ENCODE data around the gene CNGB1.

Gene CNGB1

GRCh38 chr16:57939872-57940224 is 31.1 kb downstream of the CNGB1 start:
- no CpG with 5 or more reads among the region's 10 CpGs for WGBS, 2 donors (ENCODE audit: extremely low coverage in 2 of 2, insufficient read length in 2 of 2, insufficient replicate concordance in 1 of 2)

GRCh38 chr16:57938936-57939871 is 31.7 kb downstream of the CNGB1 start:
- H3K36me3 ChIP-seq (replicated peaks in 1 of 2; ENCODE audit: control insufficient read depth in 2 of 2, insufficient read depth in 2 of 2, low read length in 2 of 2): no peaks in the 10 kb centered on the region
- no peak overlapping the region for H3K4me2 ChIP-seq (ENCODE audit: insufficient read depth, low read length, poor library complexity, severe bottlenecking)
- peak overlapping the region; percentile 1 for H3K14ac ChIP-seq (ENCODE audit: low read length)
- H3K18ac ChIP-seq (ENCODE audit: low read length): peak overlapping the region; percentile 57
- H2BK12ac ChIP-seq (ENCODE audit: low read length): no peak overlapping the region
- no peak overlapping the region for H3K27ac ChIP-seq (replicated peaks; ENCODE audit: low read length)
- WGBS, 2 donors (ENCODE audit: extremely low coverage in 2 of 2, insufficient read length in 2 of 2, insufficient replicate concordance in 1 of 2): no CpG with 5 or more reads among the region's 13 CpGs
- no peak overlapping the region for H3K4me3 ChIP-seq (ENCODE audit: low read length in 2 of 2)
- peaks cover 0 to 14% (median 0%) of the 10 kb centered on the region in 3 experiments for H3K27me3 ChIP-seq (ENCODE audit: control insufficient read depth in 3 of 3, insufficient read depth in 3 of 3, low read depth in 1 of 3, low read length in 3 of 3)
- H3K79me1 ChIP-seq (ENCODE audit: low read depth, low read length): no peaks in the 10 kb centered on the region
- no peak overlapping the region for H4K91ac ChIP-seq (ENCODE audit: low read depth, low read length, poor library complexity)
- H2AFZ ChIP-seq (ENCODE audit: low read length): no peak overlapping the region
- no peak overlapping the region for H3K9ac ChIP-seq (ENCODE audit: low read depth, low read length, poor library complexity)
- H3K23ac ChIP-seq (ENCODE audit: low read depth, low read length, poor library complexity): no peak overlapping the region
- no peak overlapping the region for H3K4ac ChIP-seq (ENCODE audit: low read length)
- no peaks in the 10 kb centered on the region for H3K4me1 ChIP-seq (ENCODE audit: control insufficient read depth in 2 of 2, insufficient read depth in 1 of 2, low read depth in 1 of 2, low read length in 2 of 2)
- no peak overlapping the region for H2BK120ac ChIP-seq (ENCODE audit: low read depth, low read length)
- H2BK5ac ChIP-seq (ENCODE audit: low read length): no peak overlapping the region
- peak overlapping the region; percentile 23 for H2AK5ac ChIP-seq (ENCODE audit: low read depth, low read length)
- H3K9me3 ChIP-seq (replicated peaks in 1 of 2; ENCODE audit: control insufficient read depth in 2 of 2, insufficient read depth in 1 of 2, low read depth in 1 of 2, low read length in 2 of 2): no peaks in the 10 kb centered on the region
- DNase-seq (ENCODE audit: low spot score): no peak
- H4K8ac ChIP-seq (ENCODE audit: low read depth, low read length): no peak overlapping the region
- peak overlapping the region; percentile 32 for H2BK15ac ChIP-seq (ENCODE audit: low read length)

More at GRCh38 chr16:57939872-57940224, 31.1 kb downstream of the CNGB1 start:
- no peak overlapping the region for H3K27ac ChIP-seq (replicated peaks; ENCODE audit: low read length)
- no peak overlapping the region for H2BK12ac ChIP-seq (ENCODE audit: low read length)
- no peak overlapping the region for H3K23ac ChIP-seq (ENCODE audit: low read depth, low read length, poor library complexity)
- peak overlapping the region; percentile 1 for H3K14ac ChIP-seq (ENCODE audit: low read length)
- H3K9me3 ChIP-seq (replicated peaks in 1 of 2; ENCODE audit: control insufficient read depth in 2 of 2, insufficient read depth in 1 of 2, low read depth in 1 of 2, low read length in 2 of 2): no peaks in the 10 kb centered on the region
- H4K91ac ChIP-seq (ENCODE audit: low read depth, low read length, poor library complexity): no peak overlapping the region
- peak overlapping the region; percentile 23 for H2AK5ac ChIP-seq (ENCODE audit: low read depth, low read length)
- no peaks in the 10 kb centered on the region for H3K4me1 ChIP-seq (ENCODE audit: control insufficient read depth in 2 of 2, insufficient read depth in 1 of 2, low read depth in 1 of 2, low read length in 2 of 2)
- no peak overlapping the region for H3K4me2 ChIP-seq (ENCODE audit: insufficient read depth, low read length, poor library complexity, severe bottlenecking)
- H3K4me3 ChIP-seq (ENCODE audit: low read length in 2 of 2): no peak overlapping the region
- H3K36me3 ChIP-seq (replicated peaks in 1 of 2; ENCODE audit: control insufficient read depth in 2 of 2, insufficient read depth in 2 of 2, low read length in 2 of 2): no peaks in the 10 kb centered on the region
- no peak overlapping the region for H2BK120ac ChIP-seq (ENCODE audit: low read depth, low read length)
- peaks cover 0 to 14% (median 0%) of the 10 kb centered on the region in 3 experiments for H3K27me3 ChIP-seq (ENCODE audit: control insufficient read depth in 3 of 3, insufficient read depth in 3 of 3, low read depth in 1 of 3, low read length in 3 of 3)
- no peak overlapping the region for H3K4ac ChIP-seq (ENCODE audit: low read length)
- no peak overlapping the region for H2BK5ac ChIP-seq (ENCODE audit: low read length)
- H3K9ac ChIP-seq (ENCODE audit: low read depth, low read length, poor library complexity): no peak overlapping the region
- peak overlapping the region; percentile 19 for H3K18ac ChIP-seq (ENCODE audit: low read length)
- H4K8ac ChIP-seq (ENCODE audit: low read depth, low read length): no peak overlapping the region
- no peak overlapping the region for H2AFZ ChIP-seq (ENCODE audit: low read length)
- peak overlapping the region; percentile 46 for H2BK15ac ChIP-seq (ENCODE audit: low read length)
- H3K79me1 ChIP-seq (ENCODE audit: low read depth, low read length): no peaks in the 10 kb centered on the region
- DNase-seq (ENCODE audit: low spot score): no peak

- Histone ChIP-seq H3K9me3 (replicated peaks in 1 of 2; ENCODE audit: control insufficient read depth in 2 of 2, insufficient read depth in 1 of 2, low read depth in 1 of 2, low read length in 2 of 2) (no peaks in the 10 kb centered on the region), H2BK5ac (ENCODE audit: low read length) (no peak overlapping the region), H3K27me3 (ENCODE audit: control insufficient read depth in 3 of 3, insufficient read depth in 3 of 3, low read depth in 1 of 3, low read length in 3 of 3) (peaks cover 0 to 14% (median 0%) of the 10 kb centered on the region in 3 experiments), H3K4ac (ENCODE audit: low read length) (no peak overlapping the region), H3K79me1 (ENCODE audit: low read depth, low read length) (no peaks in the 10 kb centered on the region), H3K36me3 (replicated peaks in 1 of 2; ENCODE audit: control insufficient read depth in 2 of 2, insufficient read depth in 2 of 2, low read length in 2 of 2) (no peaks in the 10 kb centered on the region), H3K14ac (ENCODE audit: low read length) (no peak overlapping the region), H3K18ac (ENCODE audit: low read length) (no peak overlapping the region), H3K23ac (ENCODE audit: low read depth, low read length, poor library complexity) (no peak overlapping the region), H3K4me3 (ENCODE audit: low read length in 2 of 2) (no peak overlapping the region), H4K8ac (ENCODE audit: low read depth, low read length) (no peak overlapping the region), H2BK15ac (ENCODE audit: low read length) (no peak overlapping the region), H4K91ac (ENCODE audit: low read depth, low read length, poor library complexity) (no peak overlapping the region), H3K4me1 (ENCODE audit: control insufficient read depth in 2 of 2, insufficient read depth in 1 of 2, low read depth in 1 of 2, low read length in 2 of 2) (no peaks in the 10 kb centered on the region), H2BK120ac (ENCODE audit: low read depth, low read length) (no peak overlapping the region), H2AFZ (ENCODE audit: low read length) (no peak overlapping the region), H3K4me2 (ENCODE audit: insufficient read depth, low read length, poor library complexity, severe bottlenecking) (no peak overlapping the region), H3K9ac (ENCODE audit: low read depth, low read length, poor library complexity) (no peak overlapping the region), H2AK5ac (ENCODE audit: low read depth, low read length) (no peak overlapping the region), H2BK12ac (ENCODE audit: low read length) (no peak overlapping the region), H3K27ac (replicated peaks; ENCODE audit: low read length) (no peak overlapping the region)
- no peak for DNase-seq (ENCODE audit: low spot score)
- WGBS, 2 donors (ENCODE audit: extremely low coverage in 2 of 2, insufficient read length in 2 of 2, insufficient replicate concordance in 1 of 2): no CpG with 5 or more reads among the region's 6 CpGs
These were observed 32.4 kb downstream of the CNGB1 start for GRCh38 chr16:57938484-57938883.

GRCh38 chr16:57937861-57938260 is 33.1 kb downstream of the CNGB1 start:
- no peak overlapping the region for H3K4me3 ChIP-seq (ENCODE audit: low read length in 2 of 2)
- no peaks in the 10 kb centered on the region for H3K4me1 ChIP-seq (ENCODE audit: control insufficient read depth in 2 of 2, insufficient read depth in 1 of 2, low read depth in 1 of 2, low read length in 2 of 2)
- no peak overlapping the region for H2AK5ac ChIP-seq (ENCODE audit: low read depth, low read length)
- H2AFZ ChIP-seq (ENCODE audit: low read length): no peak overlapping the region
- H3K4ac ChIP-seq (ENCODE audit: low read length): no peak overlapping the region
- H4K91ac ChIP-seq (ENCODE audit: low read depth, low read length, poor library complexity): no peak overlapping the region
- DNase-seq (ENCODE audit: low spot score): no peak
- no peak overlapping the region for H2BK12ac ChIP-seq (ENCODE audit: low read length)
- H3K27me3 ChIP-seq (ENCODE audit: control insufficient read depth in 3 of 3, insufficient read depth in 3 of 3, low read depth in 1 of 3, low read length in 3 of 3): peaks cover 0 to 14% (median 0%) of the 10 kb centered on the region in 3 experiments
- no peak overlapping the region for H3K9ac ChIP-seq (ENCODE audit: low read depth, low read length, poor library complexity)
- H3K9me3 ChIP-seq (replicated peaks in 1 of 2; ENCODE audit: control insufficient read depth in 2 of 2, insufficient read depth in 1 of 2, low read depth in 1 of 2, low read length in 2 of 2): no peaks in the 10 kb centered on the region
- no peak overlapping the region for H3K27ac ChIP-seq (replicated peaks; ENCODE audit: low read length)
- no peak overlapping the region for H2BK15ac ChIP-seq (ENCODE audit: low read length)
- WGBS, 2 donors (ENCODE audit: extremely low coverage in 2 of 2, insufficient read length in 2 of 2, insufficient replicate concordance in 1 of 2): no CpG with 5 or more reads among the region's 4 CpGs
- H2BK120ac ChIP-seq (ENCODE audit: low read depth, low read length): no peak overlapping the region
- H2BK5ac ChIP-seq (ENCODE audit: low read length): no peak overlapping the region
- H3K4me2 ChIP-seq (ENCODE audit: insufficient read depth, low read length, poor library complexity, severe bottlenecking): no peak overlapping the region
- no peak overlapping the region for H3K23ac ChIP-seq (ENCODE audit: low read depth, low read length, poor library complexity)
- H3K79me1 ChIP-seq (ENCODE audit: low read depth, low read length): no peaks in the 10 kb centered on the region
- H3K14ac ChIP-seq (ENCODE audit: low read length): no peak overlapping the region
- no peaks in the 10 kb centered on the region for H3K36me3 ChIP-seq (replicated peaks in 1 of 2; ENCODE audit: control insufficient read depth in 2 of 2, insufficient read depth in 2 of 2, low read length in 2 of 2)
- H3K18ac ChIP-seq (ENCODE audit: low read length): no peak overlapping the region
- no peak overlapping the region for H4K8ac ChIP-seq (ENCODE audit: low read depth, low read length)
